Testis (tissue), 2 donors: Measurements from ENCODE around the gene NFIB.

Experiments
- POLR2A ChIP-seq: fragments of 450-650 bp; IDR thresholded peaks from one replicate; pipeline ENCODE4 v1.6.1; 2017; ENCODE audit warnings: antibody characterized with exemption, mild to moderate bottlenecking, moderate library complexity
- TF ChIP-seq, protein P1 (sequence below), 3 experiments: fragments of 450-650 bp in 2 of 3; fragments of 200-600 bp in 1 of 3; sonication (generic) in 1 of 3; IDR thresholded peaks; one replicate each; pipeline ENCODE4 v1.5.1; 2016 to 2019; ENCODE audit warnings: antibody characterized with exemption in 3 of 3, mild to moderate bottlenecking in 2 of 3, moderate library complexity in 1 of 3

GRCh38 chr9:14086495-14086894 lies 227.4 kb downstream of the NFIB start:
- TF ChIP-seq, protein P1, sequence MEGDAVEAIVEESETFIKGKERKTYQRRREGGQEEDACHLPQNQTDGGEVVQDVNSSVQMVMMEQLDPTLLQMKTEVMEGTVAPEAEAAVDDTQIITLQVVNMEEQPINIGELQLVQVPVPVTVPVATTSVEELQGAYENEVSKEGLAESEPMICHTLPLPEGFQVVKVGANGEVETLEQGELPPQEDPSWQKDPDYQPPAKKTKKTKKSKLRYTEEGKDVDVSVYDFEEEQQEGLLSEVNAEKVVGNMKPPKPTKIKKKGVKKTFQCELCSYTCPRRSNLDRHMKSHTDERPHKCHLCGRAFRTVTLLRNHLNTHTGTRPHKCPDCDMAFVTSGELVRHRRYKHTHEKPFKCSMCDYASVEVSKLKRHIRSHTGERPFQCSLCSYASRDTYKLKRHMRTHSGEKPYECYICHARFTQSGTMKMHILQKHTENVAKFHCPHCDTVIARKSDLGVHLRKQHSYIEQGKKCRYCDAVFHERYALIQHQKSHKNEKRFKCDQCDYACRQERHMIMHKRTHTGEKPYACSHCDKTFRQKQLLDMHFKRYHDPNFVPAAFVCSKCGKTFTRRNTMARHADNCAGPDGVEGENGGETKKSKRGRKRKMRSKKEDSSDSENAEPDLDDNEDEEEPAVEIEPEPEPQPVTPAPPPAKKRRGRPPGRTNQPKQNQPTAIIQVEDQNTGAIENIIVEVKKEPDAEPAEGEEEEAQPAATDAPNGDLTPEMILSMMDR (IDR thresholded peaks at IDR 0.05), result no peak
- TF ChIP-seq POLR2A, result no peak
